ENCODE measurements around the gene PSMF1. TPM values are rescaled to one million over a fixed set of nuclear protein-coding genes. Genes with fewer than 3 reads are reported as not detected.

The PSMF1 gene
- total and polyA plus RNA-seq, 2 experiments from 2014 or later, result 73.7 to 84.2 TPM

DNA sequence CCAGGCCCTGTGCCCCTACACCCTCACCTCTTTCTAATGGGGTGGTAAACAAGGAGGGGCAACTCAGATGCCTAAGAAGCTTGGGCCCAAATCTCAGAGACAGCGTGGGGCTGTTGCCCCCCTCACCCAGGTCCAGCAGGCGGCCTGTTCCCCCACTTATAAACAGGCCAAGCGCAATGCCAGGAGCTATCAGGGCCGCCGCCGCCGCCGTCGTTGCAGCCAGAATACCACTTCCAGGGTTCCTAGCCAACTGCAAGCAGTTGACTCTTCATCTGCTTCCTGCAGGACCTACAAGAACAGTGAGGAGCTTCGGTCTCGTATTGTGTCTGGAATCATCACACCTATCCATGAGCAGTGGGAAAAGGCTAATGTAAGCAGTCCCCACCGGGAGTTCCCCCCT lies 16.4 kb downstream of the PSMF1 start:
- H3K27ac Mint-ChIP-seq, result no peak overlapping the region
- Histone ChIP-seq H3K79me2 (replicated peaks; ENCODE audit: insufficient read depth) (peaks cover 32% of the 10 kb centered on the region), H3K36me3 (ENCODE audit: insufficient read depth) (peaks cover 33% of the 10 kb centered on the region), H3K27me3 (ENCODE audit: insufficient read depth) (no peaks in the 10 kb centered on the region), H4K20me1 (replicated peaks; ENCODE audit: insufficient read depth) (peaks cover 11% of the 10 kb centered on the region), H3K4me3 (no peak overlapping the region), H2AFZ (no peak overlapping the region), H3K4me2 (no peak overlapping the region), H3K27ac (ENCODE audit: low read depth) (no peak overlapping the region), H3F3A (replicated peaks; ENCODE audit: low read depth) (no peaks in the 10 kb centered on the region), H3K4me1 (ENCODE audit: insufficient read depth) (no peaks in the 10 kb centered on the region), H3K9me2 (ENCODE audit: insufficient read depth) (no peaks in the 10 kb centered on the region)
- no peaks in the 10 kb centered on the region for H3K9me3 Mint-ChIP-seq
- no peaks in the 10 kb centered on the region for H3K27me3 Mint-ChIP-seq (ENCODE audit: insufficient read depth, low read depth, poor library complexity)
- DNase-seq (ENCODE audit: low spot score), result no peak
- TF ChIP-seq ZNF331 (CRISPR knock-in tag; IDR thresholded peaks at IDR 0.05; ENCODE audit: low read depth) (no peak), EZH2 (IDR thresholded peaks at IDR 0.05; ENCODE audit: low read depth, unreplicated experiment) (no peak), NANOG (IDR thresholded peaks at IDR 0.05; ENCODE audit: borderline replicate concordance) (no peak), STAT1 (IDR thresholded peaks at IDR 0.05; ENCODE audit: unreplicated experiment) (no peak), EZH2phosphoT487 (IDR thresholded peaks at IDR 0.05; ENCODE audit: unreplicated experiment) (no peak), POLR2AphosphoS5 (IDR thresholded peaks at IDR 0.05; ENCODE audit: low read depth) (no peak), JUNB (IDR thresholded peaks at IDR 0.05; ENCODE audit: unreplicated experiment) (no peak), REST (IDR thresholded peaks at IDR 0.05; ENCODE audit: unreplicated experiment) (no peak), ZNF114 (CRISPR knock-in tag; IDR thresholded peaks at IDR 0.05) (no peak), CREB1 (CRISPR knock-in tag; IDR thresholded peaks at IDR 0.05; ENCODE audit: low read depth) (no peak)
- TF ChIP-seq, protein P1, sequence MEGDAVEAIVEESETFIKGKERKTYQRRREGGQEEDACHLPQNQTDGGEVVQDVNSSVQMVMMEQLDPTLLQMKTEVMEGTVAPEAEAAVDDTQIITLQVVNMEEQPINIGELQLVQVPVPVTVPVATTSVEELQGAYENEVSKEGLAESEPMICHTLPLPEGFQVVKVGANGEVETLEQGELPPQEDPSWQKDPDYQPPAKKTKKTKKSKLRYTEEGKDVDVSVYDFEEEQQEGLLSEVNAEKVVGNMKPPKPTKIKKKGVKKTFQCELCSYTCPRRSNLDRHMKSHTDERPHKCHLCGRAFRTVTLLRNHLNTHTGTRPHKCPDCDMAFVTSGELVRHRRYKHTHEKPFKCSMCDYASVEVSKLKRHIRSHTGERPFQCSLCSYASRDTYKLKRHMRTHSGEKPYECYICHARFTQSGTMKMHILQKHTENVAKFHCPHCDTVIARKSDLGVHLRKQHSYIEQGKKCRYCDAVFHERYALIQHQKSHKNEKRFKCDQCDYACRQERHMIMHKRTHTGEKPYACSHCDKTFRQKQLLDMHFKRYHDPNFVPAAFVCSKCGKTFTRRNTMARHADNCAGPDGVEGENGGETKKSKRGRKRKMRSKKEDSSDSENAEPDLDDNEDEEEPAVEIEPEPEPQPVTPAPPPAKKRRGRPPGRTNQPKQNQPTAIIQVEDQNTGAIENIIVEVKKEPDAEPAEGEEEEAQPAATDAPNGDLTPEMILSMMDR (conservative IDR thresholded peaks at IDR 0.05; ENCODE audit: low read depth in 2 of 2), result no peak
- TF ChIP-seq, protein P2, sequence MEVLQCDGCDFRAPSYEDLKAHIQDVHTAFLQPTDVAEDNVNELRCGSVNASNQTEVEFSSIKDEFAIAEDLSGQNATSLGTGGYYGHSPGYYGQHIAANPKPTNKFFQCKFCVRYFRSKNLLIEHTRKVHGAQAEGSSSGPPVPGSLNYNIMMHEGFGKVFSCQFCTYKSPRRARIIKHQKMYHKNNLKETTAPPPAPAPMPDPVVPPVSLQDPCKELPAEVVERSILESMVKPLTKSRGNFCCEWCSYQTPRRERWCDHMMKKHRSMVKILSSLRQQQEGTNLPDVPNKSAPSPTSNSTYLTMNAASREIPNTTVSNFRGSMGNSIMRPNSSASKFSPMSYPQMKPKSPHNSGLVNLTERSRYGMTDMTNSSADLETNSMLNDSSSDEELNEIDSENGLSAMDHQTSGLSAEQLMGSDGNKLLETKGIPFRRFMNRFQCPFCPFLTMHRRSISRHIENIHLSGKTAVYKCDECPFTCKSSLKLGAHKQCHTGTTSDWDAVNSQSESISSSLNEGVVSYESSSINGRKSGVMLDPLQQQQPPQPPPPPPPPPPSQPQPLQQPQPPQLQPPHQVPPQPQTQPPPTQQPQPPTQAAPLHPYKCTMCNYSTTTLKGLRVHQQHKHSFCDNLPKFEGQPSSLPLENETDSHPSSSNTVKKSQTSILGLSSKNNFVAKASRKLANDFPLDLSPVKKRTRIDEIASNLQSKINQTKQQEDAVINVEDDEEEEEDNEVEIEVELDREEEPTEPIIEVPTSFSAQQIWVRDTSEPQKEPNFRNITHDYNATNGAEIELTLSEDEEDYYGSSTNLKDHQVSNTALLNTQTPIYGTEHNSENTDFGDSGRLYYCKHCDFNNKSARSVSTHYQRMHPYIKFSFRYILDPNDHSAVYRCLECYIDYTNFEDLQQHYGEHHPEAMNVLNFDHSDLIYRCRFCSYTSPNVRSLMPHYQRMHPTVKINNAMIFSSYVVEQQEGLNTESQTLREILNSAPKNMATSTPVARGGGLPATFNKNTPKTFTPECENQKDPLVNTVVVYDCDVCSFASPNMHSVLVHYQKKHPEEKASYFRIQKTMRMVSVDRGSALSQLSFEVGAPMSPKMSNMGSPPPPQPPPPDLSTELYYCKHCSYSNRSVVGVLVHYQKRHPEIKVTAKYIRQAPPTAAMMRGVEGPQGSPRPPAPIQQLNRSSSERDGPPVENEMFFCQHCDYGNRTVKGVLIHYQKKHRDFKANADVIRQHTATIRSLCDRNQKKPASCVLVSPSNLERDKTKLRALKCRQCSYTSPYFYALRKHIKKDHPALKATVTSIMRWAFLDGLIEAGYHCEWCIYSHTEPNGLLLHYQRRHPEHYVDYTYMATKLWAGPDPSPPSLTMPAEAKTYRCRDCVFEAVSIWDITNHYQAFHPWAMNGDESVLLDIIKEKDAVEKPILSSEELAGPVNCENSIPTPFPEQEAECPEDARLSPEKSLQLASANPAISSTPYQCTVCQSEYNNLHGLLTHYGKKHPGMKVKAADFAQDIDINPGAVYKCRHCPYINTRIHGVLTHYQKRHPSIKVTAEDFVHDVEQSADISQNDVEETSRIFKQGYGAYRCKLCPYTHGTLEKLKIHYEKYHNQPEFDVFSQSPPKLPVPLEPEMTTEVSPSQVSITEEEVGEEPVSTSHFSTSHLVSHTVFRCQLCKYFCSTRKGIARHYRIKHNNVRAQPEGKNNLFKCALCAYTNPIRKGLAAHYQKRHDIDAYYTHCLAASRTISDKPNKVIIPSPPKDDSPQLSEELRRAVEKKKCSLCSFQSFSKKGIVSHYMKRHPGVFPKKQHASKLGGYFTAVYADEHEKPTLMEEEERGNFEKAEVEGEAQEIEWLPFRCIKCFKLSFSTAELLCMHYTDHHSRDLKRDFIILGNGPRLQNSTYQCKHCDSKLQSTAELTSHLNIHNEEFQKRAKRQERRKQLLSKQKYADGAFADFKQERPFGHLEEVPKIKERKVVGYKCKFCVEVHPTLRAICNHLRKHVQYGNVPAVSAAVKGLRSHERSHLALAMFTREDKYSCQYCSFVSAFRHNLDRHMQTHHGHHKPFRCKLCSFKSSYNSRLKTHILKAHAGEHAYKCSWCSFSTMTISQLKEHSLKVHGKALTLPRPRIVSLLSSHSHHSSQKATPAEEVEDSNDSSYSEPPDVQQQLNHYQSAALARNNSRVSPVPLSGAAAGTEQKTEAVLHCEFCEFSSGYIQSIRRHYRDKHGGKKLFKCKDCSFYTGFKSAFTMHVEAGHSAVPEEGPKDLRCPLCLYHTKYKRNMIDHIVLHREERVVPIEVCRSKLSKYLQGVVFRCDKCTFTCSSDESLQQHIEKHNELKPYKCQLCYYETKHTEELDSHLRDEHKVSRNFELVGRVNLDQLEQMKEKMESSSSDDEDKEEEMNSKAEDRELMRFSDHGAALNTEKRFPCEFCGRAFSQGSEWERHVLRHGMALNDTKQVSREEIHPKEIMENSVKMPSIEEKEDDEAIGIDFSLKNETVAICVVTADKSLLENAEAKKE (CRISPR knock-in tag; IDR thresholded peaks at IDR 0.05), result no peak
- TF ChIP-seq, protein P3, sequence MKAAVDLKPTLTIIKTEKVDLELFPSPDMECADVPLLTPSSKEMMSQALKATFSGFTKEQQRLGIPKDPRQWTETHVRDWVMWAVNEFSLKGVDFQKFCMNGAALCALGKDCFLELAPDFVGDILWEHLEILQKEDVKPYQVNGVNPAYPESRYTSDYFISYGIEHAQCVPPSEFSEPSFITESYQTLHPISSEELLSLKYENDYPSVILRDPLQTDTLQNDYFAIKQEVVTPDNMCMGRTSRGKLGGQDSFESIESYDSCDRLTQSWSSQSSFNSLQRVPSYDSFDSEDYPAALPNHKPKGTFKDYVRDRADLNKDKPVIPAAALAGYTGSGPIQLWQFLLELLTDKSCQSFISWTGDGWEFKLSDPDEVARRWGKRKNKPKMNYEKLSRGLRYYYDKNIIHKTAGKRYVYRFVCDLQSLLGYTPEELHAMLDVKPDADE (IDR thresholded peaks at IDR 0.05), result no peak
- H3K4me3 Mint-ChIP-seq, result no peak overlapping the region
- no peaks in the 10 kb centered on the region for H3K4me1 Mint-ChIP-seq
- no peak for ATAC-seq
- peaks cover 61% of the 10 kb centered on the region for H3K36me3 Mint-ChIP-seq (ENCODE audit: low read depth)
